ENCODE results near the gene CYSTM1. TPM values are rescaled to one million over a fixed set of nuclear protein-coding genes. Genes with fewer than 3 reads are reported as not detected.

Gene CYSTM1
- total and polyA plus RNA-seq, 2 experiments from 2014 or later, result 16.0 to 42.3 TPM

DNA sequence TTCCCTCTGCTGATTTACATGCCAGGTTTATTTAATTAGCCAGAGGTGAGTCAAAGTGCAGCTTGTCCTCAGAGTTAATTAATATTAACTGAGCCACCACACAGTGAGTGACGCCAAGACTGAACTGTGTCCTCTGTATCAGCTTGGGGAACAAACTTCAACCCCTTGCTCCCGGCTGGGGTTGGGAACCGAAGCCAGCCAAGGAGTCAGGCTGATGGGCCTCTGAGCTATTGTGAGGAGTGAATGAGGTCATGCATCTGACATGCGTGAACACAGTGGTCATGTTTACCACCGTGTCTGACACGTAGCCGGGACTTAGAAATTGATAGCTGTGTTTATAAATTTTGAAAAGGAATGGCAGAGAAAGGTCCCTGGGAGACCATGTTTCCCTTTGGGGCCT is 32.1 kb upstream of the CYSTM1 start:
- no peaks in the 10 kb centered on the region for H3K27me3 ChIP-seq (replicated peaks; ENCODE audit: insufficient read depth)
- H3K9me3 ChIP-seq (ENCODE audit: low read depth), result no peaks in the 10 kb centered on the region
- WGBS, 2 experiments (ENCODE audit: low coverage in 1 of 2, low lambda C conversion rate in 2 of 2, missing lambda C conversion rate in 2 of 2), result 86 to 89% methylated on average over 7 of the region's 7 CpGs
- H4K20me1 ChIP-seq (ENCODE audit: insufficient read depth), result peaks cover 23% of the 10 kb centered on the region
- TF ChIP-seq EZH2phosphoT487 (IDR thresholded peaks at IDR 0.05; ENCODE audit: insufficient read depth, low read depth), result no peak
- TF ChIP-seq EZH2 (IDR thresholded peaks at IDR 0.05; ENCODE audit: insufficient read depth, poor library complexity, severe bottlenecking), result no peak
- peaks cover 18% of the 10 kb centered on the region for H3K4me1 ChIP-seq (ENCODE audit: insufficient read depth)
- H3K79me2 ChIP-seq (ENCODE audit: insufficient read depth), result peaks cover 71% of the 10 kb centered on the region
- no peak overlapping the region for H3K27ac ChIP-seq
- no peak overlapping the region for H2AFZ ChIP-seq
- no peaks in the 10 kb centered on the region for H3K36me3 ChIP-seq (ENCODE audit: low read depth)
- no peaks in the 10 kb centered on the region for H3K9me2 ChIP-seq (ENCODE audit: insufficient read depth)
- in situ Hi-C loops (cut with MboI), result no loop called here
- H3K4me3 ChIP-seq, result no peak overlapping the region
- no peak overlapping the region for H3K4me2 ChIP-seq (ENCODE audit: unreplicated experiment)
- H3F3A ChIP-seq (ENCODE audit: insufficient read depth), result peaks cover 15% of the 10 kb centered on the region; the same call in 1 of the 2 replicates
- H3K9ac ChIP-seq, result no peak overlapping the region
- DNase-seq, result no peak

- no peak overlapping the region for H3K4me3 ChIP-seq
- H3K9me2 ChIP-seq (ENCODE audit: insufficient read depth), result no peaks in the 10 kb centered on the region
- in situ Hi-C loops (cut with MboI), result no loop called here
- peaks cover 15% of the 10 kb centered on the region; the same call in 1 of the 2 replicates for H3F3A ChIP-seq (ENCODE audit: insufficient read depth)
- peaks cover 62% of the 10 kb centered on the region for H3K79me2 ChIP-seq (ENCODE audit: insufficient read depth)
- no peak overlapping the region for H3K9ac ChIP-seq
- no peaks in the 10 kb centered on the region for H3K27me3 ChIP-seq (replicated peaks; ENCODE audit: insufficient read depth)
- no peak overlapping the region for H3K4me2 ChIP-seq (ENCODE audit: unreplicated experiment)
- H3K4me1 ChIP-seq (ENCODE audit: insufficient read depth), result peaks cover 18% of the 10 kb centered on the region
- no peaks in the 10 kb centered on the region for H3K36me3 ChIP-seq (ENCODE audit: low read depth)
- no peaks in the 10 kb centered on the region for H3K9me3 ChIP-seq (ENCODE audit: low read depth)
- no peak for DNase-seq
- TF ChIP-seq EZH2phosphoT487 (IDR thresholded peaks at IDR 0.05; ENCODE audit: insufficient read depth, low read depth), result no peak
- TF ChIP-seq EZH2 (IDR thresholded peaks at IDR 0.05; ENCODE audit: insufficient read depth, poor library complexity, severe bottlenecking), result no peak
- no peak overlapping the region for H3K27ac ChIP-seq
- no peak overlapping the region for H2AFZ ChIP-seq
- peaks cover 20% of the 10 kb centered on the region for H4K20me1 ChIP-seq (ENCODE audit: insufficient read depth)
- WGBS, 2 experiments (ENCODE audit: low coverage in 1 of 2, low lambda C conversion rate in 2 of 2, missing lambda C conversion rate in 2 of 2), result 75 to 79% methylated on average over 3 of the region's 3 CpGs
Measured at GRCh38 chr5:140143521-140144258, 31.3 kb upstream of the CYSTM1 start.

DNA sequence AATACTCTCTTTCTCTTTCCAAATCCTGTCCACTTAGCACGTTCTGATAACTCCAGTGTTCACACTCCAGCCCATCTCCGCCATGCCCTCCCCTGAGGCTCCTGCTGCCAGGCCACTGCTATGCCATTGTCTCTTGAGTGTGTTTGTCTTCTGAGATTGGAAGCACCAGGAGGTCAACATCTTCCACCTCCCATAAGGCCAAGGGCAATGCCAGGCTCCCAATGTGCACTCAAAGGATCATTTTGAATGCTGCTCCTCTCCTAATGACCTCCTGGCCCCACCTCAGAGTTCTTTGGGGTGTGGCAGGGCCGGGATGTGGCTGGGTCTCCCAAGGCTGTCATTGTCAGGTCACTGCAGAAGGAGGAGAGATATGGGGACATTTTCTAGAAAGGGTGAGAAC is 29.7 kb upstream of the CYSTM1 start:
- Histone ChIP-seq H2AFZ (no peak overlapping the region), H3F3A (ENCODE audit: insufficient read depth) (peaks cover 15% of the 10 kb centered on the region; the same call in 1 of the 2 replicates), H3K27me3 (replicated peaks; ENCODE audit: insufficient read depth) (no peaks in the 10 kb centered on the region), H3K9ac (no peak overlapping the region), H4K20me1 (ENCODE audit: insufficient read depth) (peaks cover 15% of the 10 kb centered on the region), H3K4me2 (ENCODE audit: unreplicated experiment) (no peak overlapping the region), H3K4me1 (ENCODE audit: insufficient read depth) (peaks cover 17% of the 10 kb centered on the region), H3K36me3 (ENCODE audit: low read depth) (no peaks in the 10 kb centered on the region), H3K9me3 (ENCODE audit: low read depth) (no peaks in the 10 kb centered on the region), H3K9me2 (ENCODE audit: insufficient read depth) (no peaks in the 10 kb centered on the region), H3K4me3 (peak overlapping the region; percentile 63; the same call in 1 of the 2 replicates), H3K79me2 (ENCODE audit: insufficient read depth) (peaks cover 52% of the 10 kb centered on the region), H3K27ac (no peak overlapping the region)
- WGBS, 2 experiments (ENCODE audit: low coverage in 1 of 2, low lambda C conversion rate in 2 of 2, missing lambda C conversion rate in 2 of 2), result 67 to 69% methylated on average over 3 of the region's 3 CpGs
- TF ChIP-seq EZH2phosphoT487 (IDR thresholded peaks at IDR 0.05; ENCODE audit: insufficient read depth, low read depth), result no peak
- TF ChIP-seq EZH2 (IDR thresholded peaks at IDR 0.05; ENCODE audit: insufficient read depth, poor library complexity, severe bottlenecking), result no peak
- DNase-seq, result no peak
- in situ Hi-C loops (cut with MboI), result no loop called here

GRCh38 chr5:140145818-140146522 is 29.0 kb upstream of the CYSTM1 start:
- in situ Hi-C loops (cut with MboI), result no loop called here
- peak overlapping the region; percentile 59 for H3K4me2 ChIP-seq (ENCODE audit: unreplicated experiment)
- TF ChIP-seq EZH2phosphoT487 (IDR thresholded peaks at IDR 0.05; ENCODE audit: insufficient read depth, low read depth) (no peak), EZH2 (IDR thresholded peaks at IDR 0.05; ENCODE audit: insufficient read depth, poor library complexity, severe bottlenecking) (no peak)
- peaks cover 11% of the 10 kb centered on the region; the same call in 1 of the 2 replicates for H4K20me1 ChIP-seq (ENCODE audit: insufficient read depth)
- H3K27ac ChIP-seq, result no peak overlapping the region
- H3K9ac ChIP-seq, result peak overlapping the region; percentile 39; the same call in 1 of the 2 replicates
- no peaks in the 10 kb centered on the region for H3K9me2 ChIP-seq (ENCODE audit: insufficient read depth)
- H3K27me3 ChIP-seq (replicated peaks; ENCODE audit: insufficient read depth), result no peaks in the 10 kb centered on the region
- peak overlapping the region; percentile 63 for H3K4me3 ChIP-seq
- WGBS, 2 experiments (ENCODE audit: low coverage in 1 of 2, low lambda C conversion rate in 2 of 2, missing lambda C conversion rate in 2 of 2), result 34 to 41% methylated on average over 43 to 45 of the region's 64 CpGs
- no peak overlapping the region for H2AFZ ChIP-seq
- peak; percentile 94 for DNase-seq
- H3K79me2 ChIP-seq (ENCODE audit: insufficient read depth), result peaks cover 45% of the 10 kb centered on the region
- H3F3A ChIP-seq (ENCODE audit: insufficient read depth), result peaks cover 8% of the 10 kb centered on the region; the same call in 1 of the 2 replicates
- H3K4me1 ChIP-seq (ENCODE audit: insufficient read depth), result peaks cover 10% of the 10 kb centered on the region
- no peaks in the 10 kb centered on the region for H3K9me3 ChIP-seq (ENCODE audit: low read depth)
- no peaks in the 10 kb centered on the region for H3K36me3 ChIP-seq (ENCODE audit: low read depth)

All from GM23248 (cell line).